Muscle of leg (tissue), 11 donors: ENCODE data around the gene TXNRD2. TPM values are rescaled to one million over a fixed set of nuclear protein-coding genes. Genes with fewer than 3 reads are reported as not detected.
A peak's percentile ranks its signal among the peaks of the same experiment; 100 is the strongest.
"Not testable (repeated sequence)": the region's sequence is repeated elsewhere in the genome, so short reads cannot be mapped to it uniquely, and the experiment has no call there.

Source experiments
- DNase-seq: peaks from one replicate; pipeline ENCODE4 v3.0.0; 2013
- H3K27ac ChIP-seq: one replicate; pipeline ENCODE4 v1.5.1; 2013; ENCODE audit warnings: mild to moderate bottlenecking, low read length, control low read depth
- H3K27me3 ChIP-seq: one replicate; pipeline ENCODE4 v1.6.1; 2013; ENCODE audit warnings: low read length; ENCODE audit not compliant: control insufficient read depth, insufficient read depth
- H3K36me3 ChIP-seq: one replicate; pipeline ENCODE4 v1.6.1; 2013; ENCODE audit warnings: low read length; ENCODE audit not compliant: control insufficient read depth, insufficient read depth
- H3K4me1 ChIP-seq: one replicate; pipeline ENCODE4 v1.6.1; 2013; ENCODE audit warnings: low read length; ENCODE audit not compliant: control insufficient read depth, insufficient read depth
- H3K4me3 ChIP-seq: one replicate; pipeline ENCODE4 v1.5.1; 2013; ENCODE audit warnings: low read length, control low read depth
- H3K9me3 ChIP-seq: replicated peaks from 2 replicates; pipeline ENCODE4 v1.6.1; 2013; ENCODE audit warnings: low read depth, low read length; ENCODE audit not compliant: control insufficient read depth
- WGBS: methylation state at CpG from one replicate; pipeline ENCODE4 v1.1.5; 2013; ENCODE audit warnings: missing lambda C conversion rate; ENCODE audit not compliant: insufficient coverage; 5-methylcytosine and 5-hydroxymethylcytosine counted together
- polyA plus RNA-seq, 8 donors: library from polyadenylated mRNA; unstranded; fragments of 120-200 nt; gene quantifications; one replicate each; pipeline versions ENCODE4 v1.2.1 to v1.2.3, GENCODE V29; 2013; ENCODE audit warnings: inconsistent platforms in 1 of 8, low replicate concordance in 1 of 8; ENCODE audit not compliant: insufficient read length in 8 of 8, insufficient read depth in 1 of 8
- total RNA-seq: library from RNA; stranded (reverse); fragments of 120-200 nt; gene quantifications from one replicate; pipeline ENCODE4 v1.2.4, GENCODE V29; 2013

TXNRD2 gene
- total and polyA plus RNA-seq, 9 donors, result 14.1 to 21.5 (median 17.9) TPM

- no peaks in the 10 kb centered on the region for H3K27me3 ChIP-seq
- peak overlapping the region; percentile 100 for H3K27ac ChIP-seq
- peak; percentile 91 for DNase-seq
- peaks cover 8% of the 10 kb centered on the region for H3K36me3 ChIP-seq
- WGBS, result 18% methylated on average over 3 of the region's 11 CpGs
- H3K9me3 ChIP-seq, result no peaks in the 10 kb centered on the region
- H3K4me1 ChIP-seq, result peaks cover 39% of the 10 kb centered on the region
- H3K4me3 ChIP-seq, result peak overlapping the region; percentile 83
These were observed 1.7 kb upstream of the TXNRD2 start for GRCh38 chr22:19943082-19944026.

GRCh38 chr22:19942157-19943081 lies 801 bp upstream of the TXNRD2 start:
- peaks cover 37% of the 10 kb centered on the region for H3K4me1 ChIP-seq
- peak overlapping the region; percentile 100 for H3K27ac ChIP-seq
- H3K9me3 ChIP-seq, result no peaks in the 10 kb centered on the region
- peaks cover 4% of the 10 kb centered on the region for H3K36me3 ChIP-seq
- WGBS, result 2% methylated on average over 7 of the region's 8 CpGs
- H3K4me3 ChIP-seq, result peak overlapping the region; percentile 83
- no peaks in the 10 kb centered on the region for H3K27me3 ChIP-seq
- DNase-seq, result peak; percentile 94

GRCh38 chr22:19940536-19941364 lies 868 bp downstream of the TXNRD2 start:
- H3K4me1 ChIP-seq, result peaks cover 33% of the 10 kb centered on the region
- H3K9me3 ChIP-seq, result peaks cover 2% of the 10 kb centered on the region
- H3K27me3 ChIP-seq, result no peaks in the 10 kb centered on the region
- DNase-seq, result no peak
- H3K4me3 ChIP-seq, result peak overlapping the region; percentile 83
- H3K27ac ChIP-seq, result peak overlapping the region; percentile 89
- 79% methylated on average over 14 of the region's 21 CpGs for WGBS
- peaks cover 9% of the 10 kb centered on the region for H3K36me3 ChIP-seq

- peaks cover 18% of the 10 kb centered on the region for H3K4me1 ChIP-seq
- H3K27ac ChIP-seq, result no peak overlapping the region
- no peaks in the 10 kb centered on the region for H3K27me3 ChIP-seq
- DNase-seq, result no peak
- peaks cover 9% of the 10 kb centered on the region for H3K36me3 ChIP-seq
- 85% methylated on average over 11 of the region's 16 CpGs for WGBS
- H3K9me3 ChIP-seq, result peaks cover 2% of the 10 kb centered on the region
- no peak overlapping the region for H3K4me3 ChIP-seq
These were observed 3.8 kb downstream of the TXNRD2 start for GRCh38 chr22:19937616-19938473.

GRCh38 chr22:19936513-19936912 lies 5.1 kb downstream of the TXNRD2 start:
- peaks cover 2% of the 10 kb centered on the region for H3K9me3 ChIP-seq
- H3K4me3 ChIP-seq, result no peak overlapping the region
- H3K36me3 ChIP-seq, result peaks cover 11% of the 10 kb centered on the region
- H3K27ac ChIP-seq, result no peak overlapping the region
- DNase-seq, result no peak
- H3K27me3 ChIP-seq, result no peaks in the 10 kb centered on the region
- 99% methylated on average over 7 of the region's 7 CpGs for WGBS
- peaks cover 12% of the 10 kb centered on the region for H3K4me1 ChIP-seq

GRCh38 chr22:19935123-19935718 lies 6.4 kb downstream of the TXNRD2 start:
- not testable (repeated sequence) for H3K9me3 ChIP-seq, H3K27ac ChIP-seq, H3K4me3 ChIP-seq, H3K4me1 ChIP-seq, DNase-seq, H3K27me3 ChIP-seq
- peaks cover 11% of the 10 kb centered on the region for H3K36me3 ChIP-seq
- WGBS, result 97% methylated on average over 6 of the region's 11 CpGs

- Histone ChIP-seq H3K9me3 (peaks cover 2% of the 10 kb centered on the region), H3K27ac (no peak overlapping the region), H3K27me3 (no peaks in the 10 kb centered on the region), H3K4me3 (no peak overlapping the region), H3K36me3 (peaks cover 16% of the 10 kb centered on the region), H3K4me1 (no peaks in the 10 kb centered on the region)
- 79% methylated on average over 9 of the region's 9 CpGs for WGBS
- DNase-seq, result no peak
These were observed 8.0 kb downstream of the TXNRD2 start for GRCh38 chr22:19933341-19934241.
